K562 (cell line): ENCODE results near the gene SMC5. TPM values are rescaled to one million over a fixed set of nuclear protein-coding genes. Genes with fewer than 3 reads are reported as not detected.

Experiments
- CBFB ChIP-seq: sonication (generic); formaldehyde crosslinking; IDR thresholded peaks from 2 replicates; pipeline ENCODE4 v1.4.0; 2020; ENCODE audit warnings: mild to moderate bottlenecking, missing genetic modification reagents
- CBX5 ChIP-seq: IDR thresholded peaks from 2 replicates; pipeline ENCODE4 v1.6.1; 2014; ENCODE audit warnings: low read depth, borderline replicate concordance
- CCNT2 ChIP-seq: IDR thresholded peaks from 2 replicates; pipeline ENCODE4 v1.6.1; 2011; ENCODE audit warnings: borderline replicate concordance, low read depth, mild to moderate bottlenecking, moderate library complexity, mixed read lengths, low read length; ENCODE audit not compliant: insufficient read length; ENCODE audit errors: extremely low read depth
- CHD1 ChIP-seq: fragments of 200-600 bp; sonication (generic); IDR thresholded peaks from one replicate; pipeline ENCODE4 v1.6.1; 2012; ENCODE audit warnings: mild to moderate bottlenecking, moderate library complexity, low read length, inconsistent platforms
- ESRRA ChIP-seq: fragments of 450-650 bp; IDR thresholded peaks from 2 replicates; pipeline ENCODE4 v1.6.1; 2014; ENCODE audit warnings: low read depth, mild to moderate bottlenecking, moderate library complexity, borderline replicate concordance
- ETV6 ChIP-seq, 3 experiments: fragments of 150-350 bp in 1 of 3; sonication (generic) in 1 of 3; formaldehyde crosslinking in 1 of 3; IDR thresholded peaks; 2 replicates each; pipeline versions ENCODE4 v1.6.1 to v1.8.0; 2014 to 2022; ENCODE audit warnings: borderline replicate concordance in 2 of 3, low read depth in 2 of 3, antibody characterized with exemption in 1 of 3, low read length in 1 of 3, mild to moderate bottlenecking in 1 of 3, missing genetic modification reagents in 1 of 3
- GTF3C2 ChIP-seq: IDR thresholded peaks from 3 replicates; pipeline ENCODE4 v1.6.1; 2011; ENCODE audit warnings: borderline replicate concordance, mild to moderate bottlenecking, moderate library complexity; ENCODE audit not compliant: insufficient read length; ENCODE audit errors: extremely low read depth
- KAT7 ChIP-seq: sonication (generic); formaldehyde crosslinking; IDR thresholded peaks from 2 replicates; pipeline ENCODE4 v1.8.0; 2022; ENCODE audit warnings: missing genetic modification reagents, mild to moderate bottlenecking, borderline replicate concordance
- KDM2B ChIP-seq: fragments of 250-450 bp; sonication (Bioruptor Pico); IDR thresholded peaks from 2 replicates; pipeline ENCODE4 v1.8.0; 2021; ENCODE audit warnings: mild to moderate bottlenecking, moderate library complexity
- KLF10 ChIP-seq: fragments of 250-450 bp; sonication (Bioruptor Pico); IDR thresholded peaks from 2 replicates; pipeline ENCODE4 v1.6.1; 2021; ENCODE audit warnings: matching md5 sums
- KLF13 ChIP-seq: fragments of 450-650 bp; IDR thresholded peaks from 2 replicates; pipeline ENCODE4 v1.6.1; 2016; ENCODE audit warnings: missing genetic modification characterization, low read depth, mild to moderate bottlenecking, missing compliant biosample characterization, moderate library complexity, borderline replicate concordance
- NONO ChIP-seq, 2 experiments: fragments of 200-400 bp in 1 of 2; fragments of 450-650 bp in 1 of 2; formaldehyde crosslinking in 1 of 2; IDR thresholded peaks; 2 replicates each; pipeline ENCODE4 v1.6.1; 2017; ENCODE audit warnings: low read depth in 2 of 2, mild to moderate bottlenecking in 2 of 2, moderate library complexity in 2 of 2, low read length in 1 of 2
- NUFIP1 ChIP-seq: fragments of 450-650 bp; IDR thresholded peaks from 2 replicates; pipeline ENCODE4 v1.6.1; 2018; ENCODE audit not compliant: partially characterized antibody
- PHF20 ChIP-seq: fragments of 450-650 bp; IDR thresholded peaks from 2 replicates; pipeline ENCODE4 v1.6.1; 2018; ENCODE audit not compliant: partially characterized antibody
- POLR2AphosphoS5 ChIP-seq: IDR thresholded peaks from 2 replicates; pipeline ENCODE4 v1.6.1; 2011; ENCODE audit warnings: mild to moderate bottlenecking, low read depth, low read length, moderate library complexity; ENCODE audit not compliant: control insufficient read depth, insufficient read depth
- PPARD ChIP-seq: fragments of 250-450 bp; sonication (Bioruptor Pico); IDR thresholded peaks from 2 replicates; pipeline ENCODE4 v1.8.0; 2022; ENCODE audit warnings: inconsistent platforms, mild to moderate bottlenecking, moderate library complexity
- SMAD1 ChIP-seq: fragments of 150-350 bp; IDR thresholded peaks from 2 replicates; pipeline ENCODE4 v1.6.1; 2014; ENCODE audit warnings: low read length, low read depth; ENCODE audit not compliant: partially characterized antibody
- SMAD3 ChIP-seq: fragments of 450-650 bp; formaldehyde crosslinking; conservative IDR thresholded peaks from 2 replicates; pipeline ENCODE4 v1.4.0; 2020; ENCODE audit warnings: mild to moderate bottlenecking
- SREBF2 ChIP-seq: sonication (generic); formaldehyde crosslinking; IDR thresholded peaks from 2 replicates; pipeline ENCODE4 v1.4.0; 2020; ENCODE audit warnings: mild to moderate bottlenecking, missing genetic modification reagents
- STAG1 ChIP-seq: sonication (generic); formaldehyde crosslinking; IDR thresholded peaks from 2 replicates; pipeline ENCODE4 v1.5.0; 2020; ENCODE audit warnings: missing genetic modification reagents, borderline replicate concordance
- ZBTB2 ChIP-seq: fragments of 450-650 bp; IDR thresholded peaks from 2 replicates; pipeline ENCODE4 v1.6.1; 2016; ENCODE audit warnings: antibody characterized with exemption
- ZBTB7A ChIP-seq: IDR thresholded peaks from 2 replicates; pipeline ENCODE4 v1.6.1; 2011; ENCODE audit warnings: low read depth, mild to moderate bottlenecking, low read length, moderate library complexity, borderline replicate concordance; ENCODE audit not compliant: control insufficient read depth
- ZC3H11A ChIP-seq: IDR thresholded peaks from 2 replicates; pipeline ENCODE4 v1.6.1; 2012; ENCODE audit warnings: low read depth, low read length, improper control_type of control experiment
- ZNF507 ChIP-seq: conservative IDR thresholded peaks from 2 replicates; pipeline ENCODE4 v1.6.1; 2017; ENCODE audit warnings: missing genetic modification characterization, missing compliant biosample characterization
- ZNF695 ChIP-seq: fragments of 450-650 bp; formaldehyde crosslinking; IDR thresholded peaks from 2 replicates; pipeline ENCODE4 v1.4.0; 2020; ENCODE audit warnings: mild to moderate bottlenecking, moderate library complexity
- ZNF79 ChIP-seq: fragments of 250-450 bp; sonication (Bioruptor Pico); IDR thresholded peaks from 2 replicates; pipeline ENCODE4 v1.4.0; 2020; ENCODE audit warnings: low read depth, mild to moderate bottlenecking, moderate library complexity
- polyA plus RNA-seq, 8 experiments: library from polyadenylated mRNA; depleted of rRNA in 4 of 8; stranded (reverse) in 5 of 8; unstranded in 3 of 8; fragments of >200 nt; fragmentation: Nextera tagmentation in 2 of 8; fragmentation: Illumina TruSeq in 1 of 8; extraction: Ambion mirVana in 2 of 8; extraction: Trizol in 1 of 8; gene quantifications; 2 replicates each; pipeline versions ENCODE4 v1.2.1 to v1.2.3, GENCODE V29; 2011 to 2014; ENCODE audit warnings: inconsistent platforms in 1 of 8, missing spikeins in 1 of 8
- total RNA-seq, 7 experiments: library from RNA; depleted of rRNA in 6 of 7; stranded (reverse); fragments of >200 nt in 6 of 7; fragmentation: Illumina TruSeq in 2 of 7; extraction: Trizol in 2 of 7; gene quantifications; 2 replicates each; pipeline versions ENCODE4 v1.2.1 to v1.2.3, GENCODE V29; 2011 to 2021; ENCODE audit warnings: low replicate concordance in 1 of 7

Gene SMC5
- total and polyA plus RNA-seq, 9 of the 15 experiments (the other 6 are each of a cell fraction or from before 2014, with no cell fraction given), result 3.5 to 43.2 (median 21.4) TPM

GRCh38 chr9:70398145-70398556 is 139.4 kb downstream of the SMC5 start (continued):
- TF ChIP-seq CHD1 (no peak), ETV6 (IDR thresholded peaks at IDR 0.05; ENCODE audit: borderline replicate concordance in 1 of 2, low read depth in 2 of 2, low read length in 1 of 2) (peak in 1 of 2 experiments; percentile 84; a peak in 2 of 4 replicates), ETV6 (CRISPR knock-in tag; IDR thresholded peaks at IDR 0.05; ENCODE audit: borderline replicate concordance) (no peak), KLF10 (CRISPR knock-in tag) (no peak), CCNT2 (peak; percentile 77), SMAD1 (no peak), SREBF2 (CRISPR knock-in tag) (no peak), ESRRA (peak; percentile 30; the same call in 1 of the 2 replicates), STAG1 (no peak), KDM2B (no peak), SMAD3 (0 out of 2 replicates have a peak, but pooled peaks have one; percentile 33), PPARD (CRISPR knock-in tag) (no peak), KAT7 (CRISPR knock-in tag) (no peak), PHF20 (no peak), POLR2AphosphoS5 (peak; percentile 93), CBFB (CRISPR knock-in tag) (no peak), ZBTB2 (no peak), ZNF695 (CRISPR knock-in tag) (no peak), ZNF79 (0 out of 2 replicates have a peak, but pooled peaks have one; percentile 52), NONO (IDR thresholded peaks at IDR 0.05; ENCODE audit: low read depth in 2 of 2, low read length in 1 of 2) (no peak), ZNF507 (tag) (no peak), ZBTB7A (no peak), ZC3H11A (no peak), NUFIP1 (no peak), GTF3C2 (no peak), CBX5 (no peak), KLF13 (tag) (peak; percentile 97)
